HG02852 (cell line): ENCODE data around the gene BCR.

Source experiments
- ATAC-seq: cut with Tn5 transposase; IDR thresholded peaks from one replicate; pipeline ENCODE4 v1.9.1; 2021; ENCODE audit warnings: mild to moderate bottlenecking, moderate library complexity; ENCODE audit not compliant: unreplicated experiment

The BCR gene

GRCh38 chr22:23215294-23216241 lies 35.3 kb downstream of the BCR start:
- ATAC-seq, result no peak

GRCh38 chr22:23216461-23217170 lies 36.3 kb downstream of the BCR start:
- no peak for ATAC-seq

- ATAC-seq, result no peak
Measured at GRCh38 chr22:23217171-23218052, 37.1 kb downstream of the BCR start.

GRCh38 chr22:23218053-23218866 lies 38.0 kb downstream of the BCR start:
- ATAC-seq, result no peak

- ATAC-seq, result no peak
Measured at GRCh38 chr22:23218867-23219251, 38.5 kb downstream of the BCR start.

GRCh38 chr22:23219317-23219716 lies 39.0 kb downstream of the BCR start:
- ATAC-seq, result no peak

GRCh38 chr22:23219822-23220484 lies 39.6 kb downstream of the BCR start:
- peak; percentile 51 for ATAC-seq

GRCh38 chr22:23220485-23221350 lies 40.4 kb downstream of the BCR start:
- peak; percentile 78 for ATAC-seq

- no peak for ATAC-seq
Measured at GRCh38 chr22:23221351-23221804, 41.1 kb downstream of the BCR start.

GRCh38 chr22:23222033-23222792 lies 41.9 kb downstream of the BCR start:
- no peak for ATAC-seq

GRCh38 chr22:23222793-23223568 lies 42.7 kb downstream of the BCR start:
- ATAC-seq, result no peak

- ATAC-seq, result no peak
Measured at GRCh38 chr22:23223569-23224317, 43.4 kb downstream of the BCR start.

GRCh38 chr22:23224846-23225245 lies 44.5 kb downstream of the BCR start:
- no peak for ATAC-seq

- no peak for ATAC-seq
Measured at GRCh38 chr22:23225337-23225723, 45.0 kb downstream of the BCR start.

GRCh38 chr22:23225724-23226496 lies 45.6 kb downstream of the BCR start:
- ATAC-seq, result no peak

- no peak for ATAC-seq
Measured at GRCh38 chr22:23226497-23226850, 46.2 kb downstream of the BCR start.
